ENCODE measurements around the gene TENT4A. TPM values are rescaled to one million over a fixed set of nuclear protein-coding genes. Genes with fewer than 3 reads are reported as not detected.

TENT4A gene
- total and polyA plus RNA-seq, 10 of the 15 experiments (the other 5 are each of a cell fraction or from before 2014, with no cell fraction given) = 1.4 to 30.6 (median 12.5) TPM

DNA sequence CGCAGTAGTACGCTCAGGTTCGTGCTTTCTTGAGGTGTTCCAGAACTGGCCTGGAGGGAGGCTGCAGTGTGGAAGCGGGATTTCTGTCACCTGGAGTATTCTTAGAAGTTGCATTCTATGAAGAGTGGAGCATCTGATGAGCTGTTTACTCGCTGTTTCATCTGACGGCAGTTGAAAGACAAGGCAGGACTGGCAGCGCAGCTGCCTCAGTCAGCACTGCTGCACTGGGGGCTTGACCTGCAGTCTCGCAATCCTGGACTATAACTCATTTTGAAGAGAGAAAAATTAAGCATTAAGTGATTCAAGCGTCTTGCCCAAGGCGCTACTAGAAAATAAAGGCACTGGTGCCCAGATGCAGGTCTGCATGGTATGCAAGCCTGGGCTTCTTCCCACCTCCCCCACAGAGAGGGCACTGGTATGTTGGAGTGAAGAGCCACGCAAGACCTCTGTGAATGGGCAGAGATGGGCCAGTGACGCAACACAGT is 10.6 kb downstream of the TENT4A start:
- no TSS peak for BruUV-seq (replicated peaks)
- Histone ChIP-seq H3K4me2 (ENCODE audit: control insufficient read depth, insufficient read depth) (no peak overlapping the region), H4K20me1 (ENCODE audit: control insufficient read depth, insufficient read depth) (peaks cover 4% of the 10 kb centered on the region; the same call in 1 of the 2 replicates), H3K79me2 (ENCODE audit: control insufficient read depth, insufficient read depth, low read length) (peaks cover 97% of the 10 kb centered on the region), H3K4me1 (ENCODE audit: control insufficient read depth, insufficient read depth, low read length) (peaks cover 46% of the 10 kb centered on the region), H3K9ac (ENCODE audit: control insufficient read depth, insufficient read depth, low read length) (no peak overlapping the region), H3K4me3 (no peak overlapping the region), H3K9me3 (replicated peaks; ENCODE audit: control insufficient read depth, insufficient read depth, low read length) (no peaks in the 10 kb centered on the region), H3K27ac (ENCODE audit: control insufficient read depth, insufficient read depth) (no peak overlapping the region), H3K27me3 (replicated peaks in 1 of 2; ENCODE audit: control insufficient read depth in 2 of 2, insufficient read depth in 2 of 2, low read length in 1 of 2) (no peaks in the 10 kb centered on the region), H3K36me3 (ENCODE audit: control insufficient read depth in 2 of 2, insufficient read depth in 2 of 2, low read length in 1 of 2) (peaks cover 7 to 14% of the 10 kb centered on the region in 2 experiments; a peak in 3 of 4 replicates), H2AFZ (ENCODE audit: control insufficient read depth, low read depth, low read length) (no peak overlapping the region)
- SMC1A ChIA-PET (ENCODE audit: uncharacterized antibody, unreplicated experiment) = interaction anchor here (1.0 to 4.5 kb wide), 2 partner anchors 13 to 64 kb away, joined by 3 to 35 read pairs; no protein-coding TSS in a partner anchor
- CTCF ChIA-PET = interaction anchor here (1.6 to 2.7 kb wide), 3 partner anchors 9 to 22 kb away, joined by 6 to 23 read pairs (median 7); no protein-coding TSS in a partner anchor
- FAIRE-seq (no peak), ATAC-seq (no peak), DNase-seq (ENCODE audit: low read depth, low spot score) (no peak)
- 97% methylated on average over 12 of the region's 12 CpGs for WGBS (ENCODE audit: insufficient coverage, insufficient replicate concordance, low lambda C conversion rate, missing lambda C conversion rate)
- POLR2A ChIA-PET = interaction anchor here (3.3 kb wide), 1 partner anchor 12 kb away, joined by 23 read pairs; no protein-coding TSS in a partner anchor
- no peak for TF ChIP-seq ZNF622 (IDR thresholded peaks at IDR 0.05)
- TF ChIP-seq CHD1 (IDR thresholded peaks at IDR 0.05; ENCODE audit: low read depth, low read length) = no peak
- TF ChIP-seq RUNX3 (IDR thresholded peaks at IDR 0.05; ENCODE audit: low read length) = no peak
- no peak for TF ChIP-seq YBX1 (IDR thresholded peaks at IDR 0.05)
- no peak for TF ChIP-seq STAT1 (conservative IDR thresholded peaks at IDR 0.05)
- TF ChIP-seq SREBF2 (IDR thresholded peaks at IDR 0.05; ENCODE audit: low read length) = no peak
- TF ChIP-seq BMI1 (IDR thresholded peaks at IDR 0.05; ENCODE audit: borderline replicate concordance) = no peak
- TF ChIP-seq IKZF2 (IDR thresholded peaks at IDR 0.05) = no peak
- TF ChIP-seq, protein P1, sequence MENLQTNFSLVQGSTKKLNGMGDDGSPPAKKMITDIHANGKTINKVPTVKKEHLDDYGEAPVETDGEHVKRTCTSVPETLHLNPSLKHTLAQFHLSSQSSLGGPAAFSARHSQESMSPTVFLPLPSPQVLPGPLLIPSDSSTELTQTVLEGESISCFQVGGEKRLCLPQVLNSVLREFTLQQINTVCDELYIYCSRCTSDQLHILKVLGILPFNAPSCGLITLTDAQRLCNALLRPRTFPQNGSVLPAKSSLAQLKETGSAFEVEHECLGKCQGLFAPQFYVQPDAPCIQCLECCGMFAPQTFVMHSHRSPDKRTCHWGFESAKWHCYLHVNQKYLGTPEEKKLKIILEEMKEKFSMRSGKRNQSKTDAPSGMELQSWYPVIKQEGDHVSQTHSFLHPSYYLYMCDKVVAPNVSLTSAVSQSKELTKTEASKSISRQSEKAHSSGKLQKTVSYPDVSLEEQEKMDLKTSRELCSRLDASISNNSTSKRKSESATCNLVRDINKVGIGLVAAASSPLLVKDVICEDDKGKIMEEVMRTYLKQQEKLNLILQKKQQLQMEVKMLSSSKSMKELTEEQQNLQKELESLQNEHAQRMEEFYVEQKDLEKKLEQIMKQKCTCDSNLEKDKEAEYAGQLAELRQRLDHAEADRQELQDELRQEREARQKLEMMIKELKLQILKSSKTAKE (IDR thresholded peaks at IDR 0.05; ENCODE audit: low read depth, poor library complexity, severe bottlenecking) = no peak
- TF ChIP-seq, protein P2, sequence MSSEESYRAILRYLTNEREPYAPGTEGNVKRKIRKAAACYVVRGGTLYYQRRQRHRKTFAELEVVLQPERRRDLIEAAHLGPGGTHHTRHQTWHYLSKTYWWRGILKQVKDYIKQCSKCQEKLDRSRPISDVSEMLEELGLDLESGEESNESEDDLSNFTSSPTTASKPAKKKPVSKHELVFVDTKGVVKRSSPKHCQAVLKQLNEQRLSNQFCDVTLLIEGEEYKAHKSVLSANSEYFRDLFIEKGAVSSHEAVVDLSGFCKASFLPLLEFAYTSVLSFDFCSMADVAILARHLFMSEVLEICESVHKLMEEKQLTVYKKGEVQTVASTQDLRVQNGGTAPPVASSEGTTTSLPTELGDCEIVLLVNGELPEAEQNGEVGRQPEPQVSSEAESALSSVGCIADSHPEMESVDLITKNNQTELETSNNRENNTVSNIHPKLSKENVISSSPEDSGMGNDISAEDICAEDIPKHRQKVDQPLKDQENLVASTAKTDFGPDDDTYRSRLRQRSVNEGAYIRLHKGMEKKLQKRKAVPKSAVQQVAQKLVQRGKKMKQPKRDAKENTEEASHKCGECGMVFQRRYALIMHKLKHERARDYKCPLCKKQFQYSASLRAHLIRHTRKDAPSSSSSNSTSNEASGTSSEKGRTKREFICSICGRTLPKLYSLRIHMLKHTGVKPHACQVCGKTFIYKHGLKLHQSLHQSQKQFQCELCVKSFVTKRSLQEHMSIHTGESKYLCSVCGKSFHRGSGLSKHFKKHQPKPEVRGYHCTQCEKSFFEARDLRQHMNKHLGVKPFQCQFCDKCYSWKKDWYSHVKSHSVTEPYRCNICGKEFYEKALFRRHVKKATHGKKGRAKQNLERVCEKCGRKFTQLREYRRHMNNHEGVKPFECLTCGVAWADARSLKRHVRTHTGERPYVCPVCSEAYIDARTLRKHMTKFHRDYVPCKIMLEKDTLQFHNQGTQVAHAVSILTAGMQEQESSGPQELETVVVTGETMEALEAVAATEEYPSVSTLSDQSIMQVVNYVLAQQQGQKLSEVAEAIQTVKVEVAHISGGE (CRISPR knock-in tag; IDR thresholded peaks at IDR 0.05) = no peak
- no peak for TF ChIP-seq HDGF (IDR thresholded peaks at IDR 0.05)
- RAD21 ChIA-PET (ENCODE audit: unreplicated experiment) = interaction anchor here (1.1 to 2.3 kb wide), 2 partner anchors 21 to 91 kb away, joined by 5 to 9 read pairs; partner anchors contain the start of genes NSUN2 and SRD5A1
- in situ Hi-C loops (cut with MboI) = no loop called here
- intact Hi-C loops (cut with micrococcal nuclease; ENCODE audit: unreplicated experiment) = no loop called here
